ENCODE data around the gene PURB.

- no peak for TF ChIP-seq CTCF (IDR thresholded peaks at IDR 0.05)
- TF ChIP-seq POLR2A (IDR thresholded peaks at IDR 0.05): no peak
- no peak for TF ChIP-seq POLR2AphosphoS5 (IDR thresholded peaks at IDR 0.05)
These were observed 39.9 kb downstream of the PURB start for GRCh38 chr7:44845451-44845850.

Data from transverse colon (tissue), 4 donors.